Measurements from ENCODE around the gene PDE4C. TPM values are rescaled to one million over a fixed set of nuclear protein-coding genes. Genes with fewer than 3 reads are reported as not detected.

The PDE4C gene
- total RNA-seq, 1 donor from 2014 or later = 0.28 TPM

DNA sequence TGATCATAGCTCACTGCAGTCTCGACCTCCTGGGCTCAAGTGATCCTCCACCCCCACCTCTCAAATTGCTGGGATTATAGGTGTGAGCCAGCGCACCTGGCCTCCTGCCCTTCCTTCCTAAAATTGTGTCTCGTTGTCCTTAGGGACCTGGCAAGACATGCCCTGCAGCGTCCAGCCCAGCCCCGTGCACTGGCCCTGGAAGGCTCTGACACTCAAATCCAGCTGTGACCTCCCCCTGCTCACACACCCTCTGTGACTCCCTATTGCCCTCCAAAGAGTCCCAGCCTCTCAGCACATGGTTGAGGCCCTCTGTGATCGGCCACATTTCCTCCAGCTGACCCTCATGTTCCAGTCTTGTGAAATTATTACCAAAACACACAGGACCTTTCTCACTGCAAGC lies 28.3 kb downstream of the PDE4C start:
- no peak for DNase-seq (ENCODE audit: low spot score)
- Mint-ChIP-seq H3K27ac (peak overlapping the region; percentile 53), H3K27me3 (ENCODE audit: insufficient read depth, low read depth) (peaks cover 12% of the 10 kb centered on the region), H3K9me3 (no peaks in the 10 kb centered on the region), H3K4me1 (peaks cover 14% of the 10 kb centered on the region), H3K36me3 (peaks cover 8% of the 10 kb centered on the region), H3K4me3 (no peak overlapping the region)
- TF ChIP-seq EZH2phosphoT487 (IDR thresholded peaks at IDR 0.05) = no peak
- no peak for TF ChIP-seq EZH2 (IDR thresholded peaks at IDR 0.05)
- TF ChIP-seq, protein P1, sequence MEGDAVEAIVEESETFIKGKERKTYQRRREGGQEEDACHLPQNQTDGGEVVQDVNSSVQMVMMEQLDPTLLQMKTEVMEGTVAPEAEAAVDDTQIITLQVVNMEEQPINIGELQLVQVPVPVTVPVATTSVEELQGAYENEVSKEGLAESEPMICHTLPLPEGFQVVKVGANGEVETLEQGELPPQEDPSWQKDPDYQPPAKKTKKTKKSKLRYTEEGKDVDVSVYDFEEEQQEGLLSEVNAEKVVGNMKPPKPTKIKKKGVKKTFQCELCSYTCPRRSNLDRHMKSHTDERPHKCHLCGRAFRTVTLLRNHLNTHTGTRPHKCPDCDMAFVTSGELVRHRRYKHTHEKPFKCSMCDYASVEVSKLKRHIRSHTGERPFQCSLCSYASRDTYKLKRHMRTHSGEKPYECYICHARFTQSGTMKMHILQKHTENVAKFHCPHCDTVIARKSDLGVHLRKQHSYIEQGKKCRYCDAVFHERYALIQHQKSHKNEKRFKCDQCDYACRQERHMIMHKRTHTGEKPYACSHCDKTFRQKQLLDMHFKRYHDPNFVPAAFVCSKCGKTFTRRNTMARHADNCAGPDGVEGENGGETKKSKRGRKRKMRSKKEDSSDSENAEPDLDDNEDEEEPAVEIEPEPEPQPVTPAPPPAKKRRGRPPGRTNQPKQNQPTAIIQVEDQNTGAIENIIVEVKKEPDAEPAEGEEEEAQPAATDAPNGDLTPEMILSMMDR (IDR thresholded peaks at IDR 0.05) = no peak
- H4K20me1 ChIP-seq (ENCODE audit: low read depth) = peaks cover 18% of the 10 kb centered on the region
- peaks cover 15% of the 10 kb centered on the region for H3F3A ChIP-seq (ENCODE audit: low read depth)
- no peak overlapping the region for H2AFZ ChIP-seq (replicated peaks)
- no peak overlapping the region for H3K4me3 ChIP-seq
- H3K4me2 ChIP-seq = no peak overlapping the region
- H3K4me1 ChIP-seq = peaks cover 8% of the 10 kb centered on the region
- H3K27ac ChIP-seq = no peak overlapping the region
- H3K9me3 ChIP-seq (ENCODE audit: low read depth) = no peaks in the 10 kb centered on the region
- no peak overlapping the region for H3K9ac ChIP-seq
- peaks cover 10% of the 10 kb centered on the region for H3K27me3 ChIP-seq
- no peaks in the 10 kb centered on the region for H3K36me3 ChIP-seq
- peaks cover 8% of the 10 kb centered on the region for H3K79me2 ChIP-seq (ENCODE audit: low read depth)

DNA sequence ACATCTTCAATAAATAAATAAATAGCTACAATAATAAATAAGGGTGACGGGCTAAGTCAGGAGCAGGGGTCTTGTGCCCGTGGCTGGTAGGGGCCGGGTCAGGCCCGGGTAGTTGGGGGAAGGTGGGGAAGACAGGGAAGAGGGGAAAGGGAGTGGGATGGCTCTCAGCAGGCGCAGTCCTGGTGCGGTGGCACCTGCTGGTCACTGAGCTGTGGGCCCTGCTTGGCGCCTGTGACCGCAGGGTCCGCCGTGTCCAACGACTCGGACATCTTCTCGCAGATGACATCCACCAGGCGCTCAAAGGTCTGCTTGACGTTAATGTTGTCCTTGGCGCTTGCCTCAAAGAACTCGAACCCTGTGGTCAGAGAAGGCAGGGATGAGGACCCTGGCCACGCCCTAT lies 28.9 kb downstream of the PDE4C start:
- peaks cover 8% of the 10 kb centered on the region for H3K79me2 ChIP-seq (ENCODE audit: low read depth)
- Mint-ChIP-seq H3K4me1 (peaks cover 15% of the 10 kb centered on the region), H3K4me3 (no peak overlapping the region), H3K27me3 (ENCODE audit: insufficient read depth, low read depth) (peaks cover 11% of the 10 kb centered on the region), H3K27ac (no peak overlapping the region), H3K9me3 (no peaks in the 10 kb centered on the region), H3K36me3 (peaks cover 8% of the 10 kb centered on the region)
- H3K36me3 ChIP-seq = no peaks in the 10 kb centered on the region
- H3K27me3 ChIP-seq = peaks cover 4% of the 10 kb centered on the region
- no peak overlapping the region for H3K27ac ChIP-seq
- no peak overlapping the region for H3K4me2 ChIP-seq
- H3K4me1 ChIP-seq = peaks cover 7% of the 10 kb centered on the region
- no peak for TF ChIP-seq EZH2 (IDR thresholded peaks at IDR 0.05)
- TF ChIP-seq EZH2phosphoT487 (IDR thresholded peaks at IDR 0.05) = no peak
- H4K20me1 ChIP-seq (ENCODE audit: low read depth) = peaks cover 18% of the 10 kb centered on the region
- H3K4me3 ChIP-seq = no peak overlapping the region
- peaks cover 14% of the 10 kb centered on the region for H3F3A ChIP-seq (ENCODE audit: low read depth)
- no peak overlapping the region for H2AFZ ChIP-seq (replicated peaks)
- H3K9me3 ChIP-seq (ENCODE audit: low read depth) = no peaks in the 10 kb centered on the region
- H3K9ac ChIP-seq = no peak overlapping the region
- no peak for DNase-seq (ENCODE audit: low spot score)

DNA sequence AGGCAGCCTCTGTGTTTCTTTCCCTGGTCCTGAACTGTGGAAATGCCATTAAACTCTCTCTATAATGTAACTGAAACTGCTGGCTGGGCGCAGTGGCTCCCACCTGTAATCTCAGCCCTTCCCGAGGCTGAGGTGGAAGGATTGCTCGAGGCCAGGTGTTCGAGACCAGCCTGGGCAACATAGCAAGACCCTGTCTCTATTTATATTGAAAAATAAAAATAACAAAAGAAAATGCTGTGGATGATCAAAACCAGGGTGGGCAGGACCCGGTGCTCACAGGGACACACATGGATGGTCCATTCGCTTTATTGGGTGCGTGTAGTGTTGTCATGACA lies 29.8 kb downstream of the PDE4C start:
- H3F3A ChIP-seq (ENCODE audit: low read depth) = peaks cover 22% of the 10 kb centered on the region
- peaks cover 18% of the 10 kb centered on the region for H4K20me1 ChIP-seq (ENCODE audit: low read depth)
- no peaks in the 10 kb centered on the region for H3K9me3 ChIP-seq (ENCODE audit: low read depth)
- H3K4me2 ChIP-seq = no peak overlapping the region
- H3K27ac ChIP-seq = no peak overlapping the region
- H3K4me3 ChIP-seq = no peak overlapping the region
- no peaks in the 10 kb centered on the region for H3K9me3 Mint-ChIP-seq
- peaks cover 10% of the 10 kb centered on the region for H3K4me1 ChIP-seq
- no peaks in the 10 kb centered on the region for H3K27me3 ChIP-seq
- no peak for DNase-seq (ENCODE audit: low spot score)
- H2AFZ ChIP-seq (replicated peaks) = no peak overlapping the region
- peak overlapping the region; percentile 48 for H3K4me3 Mint-ChIP-seq
- no peak overlapping the region for H3K9ac ChIP-seq
- no peak for TF ChIP-seq EZH2phosphoT487 (IDR thresholded peaks at IDR 0.05)
- no peak for TF ChIP-seq EZH2 (IDR thresholded peaks at IDR 0.05)
- TF ChIP-seq, protein P1 (IDR thresholded peaks at IDR 0.05) = no peak
- H3K36me3 ChIP-seq = no peaks in the 10 kb centered on the region
- peaks cover 10% of the 10 kb centered on the region for H3K27me3 Mint-ChIP-seq (ENCODE audit: insufficient read depth, low read depth)
- H3K79me2 ChIP-seq (ENCODE audit: low read depth) = peaks cover 8% of the 10 kb centered on the region
- H3K27ac Mint-ChIP-seq = no peak overlapping the region
- peaks cover 19% of the 10 kb centered on the region for H3K4me1 Mint-ChIP-seq
- H3K36me3 Mint-ChIP-seq = peaks cover 7% of the 10 kb centered on the region

DNA sequence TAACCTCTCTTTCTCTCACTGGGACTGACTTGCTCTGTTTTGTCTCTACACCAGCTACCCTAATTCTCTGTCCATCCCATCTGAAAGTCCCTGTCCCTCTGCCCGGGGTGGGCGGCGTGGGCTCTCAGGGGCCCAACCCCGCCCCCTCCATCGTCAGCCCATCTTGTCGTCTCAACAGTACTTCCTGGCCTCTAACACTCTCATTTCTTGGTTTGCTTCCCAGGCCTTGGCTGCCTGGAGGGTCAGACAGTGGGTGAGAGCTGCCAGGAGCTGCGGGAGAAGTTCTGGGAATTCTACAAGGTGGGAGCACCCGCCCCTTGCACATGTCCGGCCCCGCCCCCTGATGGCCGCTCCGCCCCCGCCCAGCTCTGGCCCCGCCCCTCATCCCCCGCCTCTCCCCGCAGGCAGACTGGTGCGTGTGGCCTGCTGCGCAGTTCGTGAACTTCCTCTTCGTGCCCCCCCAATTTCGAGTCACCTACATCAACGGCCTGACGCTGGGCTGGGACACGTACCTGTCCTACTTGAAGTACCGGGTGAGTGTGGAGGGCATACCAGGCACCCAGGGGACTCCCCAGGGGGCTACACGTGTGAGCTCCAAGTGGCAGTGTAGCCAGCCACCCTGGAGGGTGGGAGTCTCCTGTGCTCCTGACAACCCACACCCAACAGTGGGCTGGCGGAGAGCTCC lies 31.5 kb downstream of the PDE4C start:
- H3K27ac ChIP-seq = no peak overlapping the region
- peaks cover 8% of the 10 kb centered on the region for H3K79me2 ChIP-seq (ENCODE audit: low read depth)
- peaks cover 6% of the 10 kb centered on the region for H3K36me3 Mint-ChIP-seq
- H2AFZ ChIP-seq (replicated peaks) = no peak overlapping the region
- H3K36me3 ChIP-seq = no peaks in the 10 kb centered on the region
- DNase-seq (ENCODE audit: low spot score) = peak; percentile 58
- peak overlapping the region; percentile 93 for H3K4me2 ChIP-seq
- peak overlapping the region; percentile 77 for H3K4me3 ChIP-seq
- H3K4me3 Mint-ChIP-seq = peak overlapping the region; percentile 91
- H3K9ac ChIP-seq = no peak overlapping the region
- H3K27me3 Mint-ChIP-seq (ENCODE audit: insufficient read depth, low read depth) = peaks cover 14% of the 10 kb centered on the region
- TF ChIP-seq EZH2 (IDR thresholded peaks at IDR 0.05) = no peak
- no peak for TF ChIP-seq EZH2phosphoT487 (IDR thresholded peaks at IDR 0.05)
- TF ChIP-seq, protein P1 (IDR thresholded peaks at IDR 0.05) = no peak
- H3K4me1 ChIP-seq = peaks cover 10% of the 10 kb centered on the region
- H3K4me1 Mint-ChIP-seq = peaks cover 19% of the 10 kb centered on the region
- H3K9me3 Mint-ChIP-seq = no peaks in the 10 kb centered on the region
- H3K27me3 ChIP-seq = no peaks in the 10 kb centered on the region
- H3K27ac Mint-ChIP-seq = no peak overlapping the region
- H4K20me1 ChIP-seq (ENCODE audit: low read depth) = peaks cover 18% of the 10 kb centered on the region
- peaks cover 22% of the 10 kb centered on the region for H3F3A ChIP-seq (ENCODE audit: low read depth)
- no peaks in the 10 kb centered on the region for H3K9me3 ChIP-seq (ENCODE audit: low read depth)
